Ovary (tissue), 9 donors: ENCODE data around the gene MBNL1. TPM values are rescaled to one million over a fixed set of nuclear protein-coding genes. Genes with fewer than 3 reads are reported as not detected.
A peak's percentile ranks its signal among the peaks of the same experiment; 100 is the strongest.

ENCODE experiments used
- DNase-seq, 5 donors: peaks; one replicate each; pipeline ENCODE4 v3.0.0-alpha.2; 2019 to 2020
- H3K27ac ChIP-seq, 2 donors: fragments of 200-600 bp; one replicate each; pipeline versions ENCODE4 v1.5.1 to v1.8.0; 2019 to 2022
- H3K27me3 ChIP-seq: fragments of 200-600 bp; one replicate; pipeline ENCODE4 v1.8.0; 2022
- H3K36me3 ChIP-seq: fragments of 200-600 bp; sonication (generic); one replicate; pipeline ENCODE4 v1.5.1; 2019
- H3K4me1 ChIP-seq: one replicate; pipeline ENCODE4 v1.8.1; 2013; ENCODE audit warnings: mild to moderate bottlenecking, moderate library complexity; ENCODE audit not compliant: insufficient read depth
- H3K4me3 ChIP-seq: fragments of 200-600 bp; sonication (generic); one replicate; pipeline ENCODE4 v1.5.1; 2017
- H3K9me3 ChIP-seq, 2 donors: fragments of 200-600 bp in 1 of 2; sonication (generic) in 1 of 2; one replicate each; pipeline versions ENCODE4 v1.5.1 to v1.8.1; 2013 to 2019; ENCODE audit warnings: mild to moderate bottlenecking in 1 of 2, moderate library complexity in 1 of 2
- CTCF ChIP-seq, 3 donors: fragments of 450-650 bp in 2 of 3; fragments of 200-600 bp in 1 of 3; IDR thresholded peaks; one replicate each; pipeline versions ENCODE4 v1.5.1 to v1.8.0; 2016 to 2022; ENCODE audit warnings: antibody characterized with exemption in 3 of 3, mild to moderate bottlenecking in 1 of 3
- EP300 ChIP-seq: sonication (generic); formaldehyde crosslinking; IDR thresholded peaks from one replicate; pipeline ENCODE4 v1.6.1; 2017; ENCODE audit warnings: antibody characterized with exemption
- POLR2A ChIP-seq: fragments of 450-650 bp; IDR thresholded peaks from one replicate; pipeline ENCODE4 v1.6.1; 2017; ENCODE audit warnings: antibody characterized with exemption, mild to moderate bottlenecking, moderate library complexity
- WGBS, 3 donors: extraction: QIAGEN DNeasy Blood & Tissue Kit in 1 of 3; methylation state at CpG; one replicate each; pipeline versions ENCODE4 v1.1.5 to v1.1.7; 2013 to 2017; 5-methylcytosine and 5-hydroxymethylcytosine counted together
- intact Hi-C, 4 donors: fragments of 100-400 bp; cut with DNase I; formaldehyde crosslinking; loops; one replicate each; pipeline versions ENCODE4 v1.11.0 to v1.15.1; 2022 to 2023
- polyA plus RNA-seq, 2 donors: library from polyadenylated mRNA; stranded (reverse); fragments of 200-250 nt in 1 of 2; fragments of 350-450 nt in 1 of 2; fragmentation: Illumina TruSeq in 1 of 2; extraction: RNeasy Lipid Tissue Mini Kit (QIAGEN cat#74804) in 1 of 2; gene quantifications; one replicate each; pipeline ENCODE4 v1.2.3, GENCODE V29; 2013 to 2014
- total RNA-seq, 7 donors: library from RNA; depleted of rRNA in 2 of 7; stranded (reverse); fragments of >200 nt in 2 of 7; fragmentation: NEBNext Ultra II Directional in 3 of 7; extraction: Animal tissue kit (Norgen Biotek cat#: 25700) in 3 of 7; gene quantifications; one replicate each; pipeline versions ENCODE4 v1.1.0 to v1.2.4, GENCODE V29; 2016 to 2023
- donor health status: DM: no; HTN: no; CAD: no; lungs with moderate emphysema.
- donor health status: DM: no; HTN: no; CAD: no.
- donor health status: Bipolar disorder and iron deficiency.
- donor health status: DM: yes; HTN: yes; CAD: no.
- donor health status: DM: no; HTN: no; CAD: no.
- donor health status: DM: yes; HTN: yes; CAD: no.

Gene MBNL1
- total and polyA plus RNA-seq, 9 donors, result 39.7 to 152 (median 123) TPM

- no peaks in the 10 kb centered on the region for H3K4me1 ChIP-seq
- intact Hi-C loops, result loop anchor here in 1 of 4 donors (10.0 kb wide), 1 partner anchor 105 kb away; no protein-coding TSS in a partner anchor
- no peak overlapping the region for H3K4me3 ChIP-seq
- H3K27me3 ChIP-seq, result no peaks in the 10 kb centered on the region
- H3K36me3 ChIP-seq, result no peaks in the 10 kb centered on the region
- H3K27ac ChIP-seq, result no peak overlapping the region
- 84 to 89% (median 88%) methylated on average over 4 of the region's 4 CpGs for WGBS, 3 donors
- TF ChIP-seq POLR2A (no peak), CTCF (IDR thresholded peaks at IDR 0.05) (no peak), EP300 (no peak)
- DNase-seq, result no peak
- no peaks in the 10 kb centered on the region for H3K9me3 ChIP-seq
Observed at GRCh38 chr3:152470095-152470494, 201.4 kb downstream of the MBNL1 start.

- no peaks in the 10 kb centered on the region for H3K36me3 ChIP-seq
- TF ChIP-seq CTCF (IDR thresholded peaks at IDR 0.05) (no peak), EP300 (no peak), POLR2A (no peak)
- intact Hi-C loops, result loop anchor here in 1 of 4 donors (10.0 kb wide), 1 partner anchor 104 kb away; no protein-coding TSS in a partner anchor
- H3K9me3 ChIP-seq, result no peaks in the 10 kb centered on the region
- DNase-seq, result no peak
- H3K4me3 ChIP-seq, result no peak overlapping the region
- whole genome bisulfite sequencing, 3 donors, result 54 to 78% (median 63%) methylated on average over 1 of the region's 1 CpG
- H3K27me3 ChIP-seq, result no peaks in the 10 kb centered on the region
- H3K27ac ChIP-seq, result no peak overlapping the region
- no peaks in the 10 kb centered on the region for H3K4me1 ChIP-seq
Observed at GRCh38 chr3:152470893-152471292, 202.2 kb downstream of the MBNL1 start.

GRCh38 chr3:152471814-152472671 lies 203.3 kb downstream of the MBNL1 start:
- DNase-seq, result peak; percentile 33 to 75 (median 51)
- Histone ChIP-seq H3K9me3 (no peaks in the 10 kb centered on the region), H3K4me1 (no peaks in the 10 kb centered on the region), H3K4me3 (no peak overlapping the region), H3K27ac (no peak overlapping the region), H3K36me3 (no peaks in the 10 kb centered on the region), H3K27me3 (no peaks in the 10 kb centered on the region)
- intact Hi-C loops, result loop anchor here in 1 of 4 donors (10.0 kb wide), 1 partner anchor 103 kb away; no protein-coding TSS in a partner anchor
- WGBS, 3 donors, result 32 to 43% (median 40%) methylated on average over 15 of the region's 15 CpGs
- no peak for TF ChIP-seq POLR2A
- peak; percentile 23 to 59 (median 55) for TF ChIP-seq CTCF (IDR thresholded peaks at IDR 0.05)

GRCh38 chr3:152472672-152472954 lies 203.9 kb downstream of the MBNL1 start:
- 91 to 95% (median 95%) methylated on average over 3 of the region's 3 CpGs for WGBS, 3 donors
- DNase-seq, result no peak
- intact Hi-C loops, result loop anchor here in 1 of 4 donors (10.0 kb wide), 1 partner anchor 102 kb away; no protein-coding TSS in a partner anchor
- Histone ChIP-seq H3K27me3 (no peaks in the 10 kb centered on the region), H3K9me3 (no peaks in the 10 kb centered on the region), H3K36me3 (no peaks in the 10 kb centered on the region), H3K4me3 (no peak overlapping the region), H3K4me1 (no peaks in the 10 kb centered on the region), H3K27ac (no peak overlapping the region)
- TF ChIP-seq POLR2A, result no peak
- TF ChIP-seq CTCF (IDR thresholded peaks at IDR 0.05), result no peak
- no peak for TF ChIP-seq EP300
